K562 (cell line): Measurements from ENCODE around the gene XRCC3. TPM values are rescaled to one million over a fixed set of nuclear protein-coding genes. Genes with fewer than 3 reads are reported as not detected.

Experiments
- CHD1 ChIP-seq: fragments of 200-600 bp; sonication (generic); IDR thresholded peaks from one replicate; pipeline ENCODE4 v1.6.1; 2012; ENCODE audit warnings: mild to moderate bottlenecking, moderate library complexity, low read length, inconsistent platforms
- HDAC2 ChIP-seq: fragments of 450-650 bp; IDR thresholded peaks from 2 replicates; pipeline ENCODE4 v1.6.1; 2016; ENCODE audit warnings: mild to moderate bottlenecking
- KHSRP ChIP-seq: fragments of 450-650 bp; IDR thresholded peaks from 2 replicates; pipeline ENCODE4 v1.6.1; 2017
- RFX7 ChIP-seq: fragments of 250-450 bp; sonication (Bioruptor Pico); IDR thresholded peaks from 2 replicates; pipeline ENCODE4 v1.5.1; 2021; ENCODE audit warnings: mild to moderate bottlenecking
- SRF ChIP-seq, 2 experiments: fragments of 250-450, 450-650 bp in 1 of 2; sonication (Bioruptor Pico) in 1 of 2; sonication (generic) in 1 of 2; formaldehyde crosslinking; IDR thresholded peaks; 2 replicates each; pipeline versions ENCODE4 v1.5.0 to v1.5.1; 2020 to 2022; ENCODE audit warnings: mild to moderate bottlenecking in 1 of 2, missing genetic modification reagents in 1 of 2
- TAF9B ChIP-seq: fragments of 450-650 bp; IDR thresholded peaks from 2 replicates; pipeline ENCODE4 v1.6.1; 2018; ENCODE audit warnings: mild to moderate bottlenecking; ENCODE audit not compliant: partially characterized antibody
- TEAD1 ChIP-seq, 2 experiments: fragments of 450-650 bp in 1 of 2; sonication (generic) in 1 of 2; formaldehyde crosslinking; IDR thresholded peaks; 2 replicates each; pipeline versions ENCODE4 v1.4.0 to v1.8.0; 2020 to 2022; ENCODE audit warnings: mild to moderate bottlenecking in 2 of 2, missing genetic modification reagents in 1 of 2
- ZBTB33 ChIP-seq: sonication (generic); formaldehyde crosslinking; IDR thresholded peaks from 2 replicates; pipeline ENCODE4 v1.8.1; 2023; ENCODE audit warnings: mild to moderate bottlenecking, missing genetic modification reagents
- ZNF57 ChIP-seq: fragments of 450-650 bp; formaldehyde crosslinking; IDR thresholded peaks from 2 replicates; pipeline ENCODE4 v1.4.0; 2020; ENCODE audit warnings: mild to moderate bottlenecking, moderate library complexity
- polyA plus RNA-seq, 8 experiments: library from polyadenylated mRNA; depleted of rRNA in 4 of 8; stranded (reverse) in 5 of 8; unstranded in 3 of 8; fragments of >200 nt; fragmentation: Nextera tagmentation in 2 of 8; fragmentation: Illumina TruSeq in 1 of 8; extraction: Ambion mirVana in 2 of 8; extraction: Trizol in 1 of 8; gene quantifications; 2 replicates each; pipeline versions ENCODE4 v1.2.1 to v1.2.3, GENCODE V29; 2011 to 2014; ENCODE audit warnings: inconsistent platforms in 1 of 8, missing spikeins in 1 of 8
- total RNA-seq, 7 experiments: library from RNA; depleted of rRNA in 6 of 7; stranded (reverse); fragments of >200 nt in 6 of 7; fragmentation: Illumina TruSeq in 2 of 7; extraction: Trizol in 2 of 7; gene quantifications; 2 replicates each; pipeline versions ENCODE4 v1.2.1 to v1.2.3, GENCODE V29; 2011 to 2021; ENCODE audit warnings: low replicate concordance in 1 of 7
- TF ChIP-seq, protein P1 (sequence below): fragments of 450-650 bp; IDR thresholded peaks from 2 replicates; pipeline ENCODE4 v1.6.1; 2016; ENCODE audit warnings: missing biosample characterization, missing genetic modification characterization

XRCC3 gene
- total and polyA plus RNA-seq, 9 of the 15 experiments (the other 6 are each of a cell fraction or from before 2014, with no cell fraction given), result 0.34 to 59.3 (median 30.3) TPM

GRCh38 chr14:103753774-103754173 lies 38.5 kb upstream of the XRCC3 start (continued):
- TF ChIP-seq, protein P1, sequence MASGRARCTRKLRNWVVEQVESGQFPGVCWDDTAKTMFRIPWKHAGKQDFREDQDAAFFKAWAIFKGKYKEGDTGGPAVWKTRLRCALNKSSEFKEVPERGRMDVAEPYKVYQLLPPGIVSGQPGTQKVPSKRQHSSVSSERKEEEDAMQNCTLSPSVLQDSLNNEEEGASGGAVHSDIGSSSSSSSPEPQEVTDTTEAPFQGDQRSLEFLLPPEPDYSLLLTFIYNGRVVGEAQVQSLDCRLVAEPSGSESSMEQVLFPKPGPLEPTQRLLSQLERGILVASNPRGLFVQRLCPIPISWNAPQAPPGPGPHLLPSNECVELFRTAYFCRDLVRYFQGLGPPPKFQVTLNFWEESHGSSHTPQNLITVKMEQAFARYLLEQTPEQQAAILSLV (tag), result no peak
- no peak for TF ChIP-seq TEAD1 (CRISPR knock-in tag; IDR thresholded peaks at IDR 0.05)
- no peak for TF ChIP-seq CHD1
- no peak for TF ChIP-seq KHSRP
- TF ChIP-seq SRF (CRISPR knock-in tag; IDR thresholded peaks at IDR 0.05), result no peak
- TF ChIP-seq HDAC2, result no peak
- no peak for TF ChIP-seq RFX7 (CRISPR knock-in tag)
- TF ChIP-seq ZNF57 (CRISPR knock-in tag), result no peak
- TF ChIP-seq ZBTB33, result no peak
- TF ChIP-seq TAF9B, result no peak
